Measurements from ENCODE around the gene KDM4C.

GRCh38 chr9:7149258-7149657 lies 391.5 kb downstream of the KDM4C start:
- no peak for TF ChIP-seq POLR2AphosphoS5 (IDR thresholded peaks at IDR 0.05; ENCODE audit: low read depth, low read length)
- TF ChIP-seq POLR2A (IDR thresholded peaks at IDR 0.05; ENCODE audit: low read depth, low read length): no peak
- TF ChIP-seq TAF1 (IDR thresholded peaks at IDR 0.05; ENCODE audit: borderline replicate concordance, low read depth, low read length): no peak
